Measurements from ENCODE around the gene CCDC40.

GRCh38 chr17:79988185-79988971 is 48.1 kb upstream of the CCDC40 start:
- TF ChIP-seq CTCF (IDR thresholded peaks at IDR 0.05) (no peak), CREB1 (CRISPR knock-in tag; IDR thresholded peaks at IDR 0.05) (no peak), ARID4B (CRISPR knock-in tag; IDR thresholded peaks at IDR 0.05; ENCODE audit: borderline replicate concordance) (no peak), ATF1 (CRISPR knock-in tag; IDR thresholded peaks at IDR 0.05) (no peak), ZNF671 (CRISPR knock-in tag; IDR thresholded peaks at IDR 0.05) (no peak)

Data from WTC11 (cell line).